Smooth muscle cell (in vitro differentiated cells): ENCODE measurements around the gene UCHL5. TPM values are rescaled to one million over a fixed set of nuclear protein-coding genes. Genes with fewer than 3 reads are reported as not detected.

ENCODE experiments used
- DNase-seq: peaks from one replicate; lab custom pipeline; 2025; ENCODE audit not compliant: unreplicated experiment; lab: John Stamatoyannopoulos, UW
- H2AFZ ChIP-seq: fragments of 200-600 bp; sonication (generic); 2 replicates; pipeline ENCODE4 v1.6.0; 2016; ENCODE audit warnings: antibody characterized with exemption, low read depth, mild to moderate bottlenecking
- H3F3A ChIP-seq: fragments of 200-600 bp; sonication (generic); 2 replicates; pipeline ENCODE4 v1.6.0; 2017; ENCODE audit warnings: antibody characterized with exemption, low read depth
- H3K27ac ChIP-seq: fragments of 200-600 bp; sonication (generic); 2 replicates; pipeline ENCODE4 v1.5.1; 2016; ENCODE audit warnings: low read depth, mild to moderate bottlenecking
- H3K27me3 ChIP-seq: fragments of 200-600 bp; sonication (generic); 2 replicates; pipeline ENCODE4 v1.6.1; 2016; ENCODE audit warnings: low read depth, mild to moderate bottlenecking
- H3K36me3 ChIP-seq: fragments of 200-600 bp; sonication (generic); 2 replicates; pipeline ENCODE4 v1.5.1; 2016; ENCODE audit warnings: low read depth
- H3K4me1 ChIP-seq: fragments of 200-600 bp; sonication (generic); 2 replicates; pipeline ENCODE4 v1.5.1; 2016; ENCODE audit warnings: low read depth
- H3K4me2 ChIP-seq: fragments of 200-600 bp; sonication (generic); 2 replicates; pipeline ENCODE4 v1.6.0; 2016; ENCODE audit warnings: mild to moderate bottlenecking
- H3K4me3 ChIP-seq: fragments of 200-600 bp; sonication (generic); 2 replicates; pipeline ENCODE4 v1.5.1; 2016; ENCODE audit warnings: mild to moderate bottlenecking
- H3K79me2 ChIP-seq: fragments of 200-600 bp; sonication (generic); 2 replicates; pipeline ENCODE4 v1.6.0; 2016; ENCODE audit warnings: low read depth, mild to moderate bottlenecking
- H3K9ac ChIP-seq: fragments of 200-600 bp; sonication (generic); 2 replicates; pipeline ENCODE4 v1.6.0; 2016; ENCODE audit warnings: low read depth
- H3K9me3 ChIP-seq: fragments of 200-600 bp; sonication (generic); replicated peaks from 2 replicates; pipeline ENCODE4 v1.5.1; 2016; ENCODE audit warnings: low read depth
- H4K20me1 ChIP-seq: fragments of 200-600 bp; sonication (generic); 2 replicates; pipeline ENCODE4 v1.6.0; 2016; ENCODE audit warnings: low read depth
- CTCF ChIP-seq: fragments of 200-600 bp; sonication (generic); IDR thresholded peaks from 2 replicates; pipeline ENCODE4 v1.5.1; 2017; ENCODE audit warnings: borderline replicate concordance, mild to moderate bottlenecking, antibody characterized with exemption; ENCODE audit not compliant: insufficient read depth, poor library complexity, severe bottlenecking
- WGBS: methylation state at CpG from one replicate; pipeline ENCODE4 v1.1.7; 2016; ENCODE audit warnings: low lambda C conversion rate; 5-methylcytosine and 5-hydroxymethylcytosine counted together
- polyA plus RNA-seq: library from polyadenylated mRNA; unstranded; fragments of >200 nt; fragmentation: Nextera tagmentation; extraction: Ambion mirVana; gene quantifications from 2 replicates; pipeline ENCODE4 v1.2.1, GENCODE V29; 2016
- total RNA-seq: library from RNA; depleted of rRNA; stranded (reverse); fragments of >200 nt; gene quantifications from 2 replicates; pipeline ENCODE4 v1.2.3, GENCODE V29; 2014

Gene UCHL5
- total and polyA plus RNA-seq, 2 experiments from 2014 or later = 22.2 to 35.6 TPM

- Histone ChIP-seq H3F3A (peaks cover 16% of the 10 kb centered on the region), H3K27ac (peak within 1 kb of the TSS; percentile 91), H3K4me3 (peak within 1 kb of the TSS; percentile 91), H4K20me1 (no peaks in the 10 kb centered on the region), H3K79me2 (peaks cover 32% of the 10 kb centered on the region), H3K9me3 (no peaks in the 10 kb centered on the region), H3K4me1 (peaks cover 4% of the 10 kb centered on the region), H3K9ac (peak within 1 kb of the TSS; percentile 88), H2AFZ (peak within 1 kb of the TSS; percentile 98), H3K4me2 (peak within 1 kb of the TSS; percentile 97), H3K27me3 (no peaks in the 10 kb centered on the region), H3K36me3 (no peaks in the 10 kb centered on the region)
- TF ChIP-seq CTCF = no peak
- DNase-seq = peak; percentile 90
- under 1% methylated on average over 57 of the region's 73 CpGs for WGBS
These were observed 46.0 kb upstream of the UCHL5 start, which contains the start of gene GLRX2 for GRCh38 chr1:193104907-193105820. GLRX2 (minus strand) TSS chr1:193105414; CDS start chr1:193105382, 32 bp downstream.

- H3K36me3 ChIP-seq = no peaks in the 10 kb centered on the region
- WGBS = under 1% methylated on average over 24 of the region's 24 CpGs
- peak overlapping the region; percentile 88 for H3K9ac ChIP-seq
- H3K27ac ChIP-seq = peak overlapping the region; percentile 91
- peak overlapping the region; percentile 91 for H3K4me3 ChIP-seq
- no peak for DNase-seq
- no peaks in the 10 kb centered on the region for H4K20me1 ChIP-seq
- no peaks in the 10 kb centered on the region for H3K9me3 ChIP-seq
- TF ChIP-seq CTCF = no peak
- peaks cover 16% of the 10 kb centered on the region for H3F3A ChIP-seq
- H3K4me2 ChIP-seq = peak overlapping the region; percentile 97
- H3K4me1 ChIP-seq = peaks cover 4% of the 10 kb centered on the region
- peaks cover 32% of the 10 kb centered on the region for H3K79me2 ChIP-seq
- H2AFZ ChIP-seq = peak overlapping the region; percentile 98
- H3K27me3 ChIP-seq = no peaks in the 10 kb centered on the region
These were observed 45.3 kb upstream of the UCHL5 start for GRCh38 chr1:193104502-193104906.

- H4K20me1 ChIP-seq = no peaks in the 10 kb centered on the region
- peak overlapping the region; percentile 98 for H2AFZ ChIP-seq
- H3K27ac ChIP-seq = peak overlapping the region; percentile 91
- peaks cover 4% of the 10 kb centered on the region for H3K4me1 ChIP-seq
- H3K4me3 ChIP-seq = peak overlapping the region; percentile 91
- no peak for TF ChIP-seq CTCF
- peak overlapping the region; percentile 88 for H3K9ac ChIP-seq
- DNase-seq = no peak
- no peaks in the 10 kb centered on the region for H3K36me3 ChIP-seq
- H3F3A ChIP-seq = peaks cover 16% of the 10 kb centered on the region
- peaks cover 32% of the 10 kb centered on the region for H3K79me2 ChIP-seq
- H3K27me3 ChIP-seq = no peaks in the 10 kb centered on the region
- 49% methylated on average over 9 of the region's 9 CpGs for WGBS
- H3K9me3 ChIP-seq = no peaks in the 10 kb centered on the region
- H3K4me2 ChIP-seq = peak overlapping the region; percentile 97
These were observed 44.8 kb upstream of the UCHL5 start for GRCh38 chr1:193103759-193104501.
